HepG2 (cell line): Measurements from ENCODE around the gene IFNA1. TPM values are rescaled to one million over a fixed set of nuclear protein-coding genes. Genes with fewer than 3 reads are reported as not detected.
"Not testable (repeated sequence)": the region's sequence is repeated elsewhere in the genome, so short reads cannot be mapped to it uniquely, and the experiment has no call there.

Source experiments
- ATAC-seq: fragments of 200-7000 bp; cut with Tn5 transposase; 3 replicates; pipeline ENCODE4 v1.9.1; 2020; ENCODE audit warnings: mild to moderate bottlenecking, moderate library complexity
- BruUV-seq: library from RNA; stranded (reverse); fragments of 400-500 nt; replicated peaks from 2 replicates; lab custom pipeline; 2021; lab: Mats Ljungman, UMichigan
- CTCF ChIA-PET: fragments of 300-600 bp; formaldehyde crosslinking; extraction: SDS; loops from one replicate; lab custom pipeline; 2021; ENCODE audit warnings: low total read pairs, inconsistent platforms, low intra/inter-chr PET ratio; lab: Yijun Ruan, JAX
- POLR2A ChIA-PET: fragments of 350-600 bp; sonication (Branson Sonifier 250); formaldehyde crosslinking; loops from one replicate; lab custom pipeline; 2020; ENCODE audit warnings: antibody characterized with exemption, inconsistent platforms; lab: Yijun Ruan, JAX
- DNase-seq: peaks from one replicate; pipeline ENCODE4 v3.0.0-alpha.2; 2015; ENCODE audit warnings: low spot score
- FAIRE-seq: peaks from 3 replicates; lab custom pipeline; 2011; peaks lifted over from hg19 to GRCh38; lab: Jason Lieb, UNC
- H2AFZ ChIP-seq: one replicate; pipeline ENCODE4 v1.6.1; 2011; ENCODE audit warnings: low read length, inconsistent platforms
- H3K27ac ChIP-seq: fragments of 300-600 bp; 3 replicates; pipeline ENCODE4 v1.8.0; 2011; ENCODE audit warnings: mixed run types, mild to moderate bottlenecking, mixed read lengths, low read length, inconsistent platforms; ENCODE audit not compliant: insufficient read depth; ENCODE audit errors: extremely low read length
- H3K27me3 ChIP-seq, 2 experiments: fragments of 200-600 bp in 1 of 2; 2 replicates in 1 of 2; 3 replicates in 1 of 2; pipeline versions ENCODE4 v1.6.0 to v1.8.0; 2011; ENCODE audit warnings: low read length in 2 of 2, mild to moderate bottlenecking in 2 of 2, moderate library complexity in 2 of 2, inconsistent platforms in 1 of 2; ENCODE audit not compliant: insufficient read depth in 2 of 2, control insufficient read depth in 1 of 2
- H3K36me3 ChIP-seq, 2 experiments: fragments of 200-600 bp in 1 of 2; replicated peaks in 1 of 2; 2 replicates in 1 of 2; 3 replicates in 1 of 2; pipeline versions ENCODE4 v1.5.1 to v1.8.0; 2011; ENCODE audit warnings: low read length in 2 of 2, inconsistent platforms in 1 of 2; ENCODE audit not compliant: insufficient read depth in 2 of 2, control insufficient read depth in 1 of 2
- H3K4me1 ChIP-seq: 2 replicates; pipeline ENCODE4 v1.5.1; 2012; ENCODE audit warnings: low read length, inconsistent platforms; ENCODE audit not compliant: insufficient read depth
- H3K4me2 ChIP-seq: 2 replicates; pipeline ENCODE4 v1.6.0; 2011; ENCODE audit warnings: low read depth, low read length, inconsistent platforms
- H3K4me3 ChIP-seq, 3 experiments: fragments of 200-600 bp in 1 of 3; sonication (generic), shearing (Covaris generic) in 1 of 3; replicated peaks in 1 of 3; 2 replicates each; pipeline ENCODE4 v1.5.1; 2011 to 2016; ENCODE audit warnings: low read length in 3 of 3, inconsistent platforms in 2 of 3, low read depth in 2 of 3, mild to moderate bottlenecking in 2 of 3, control low read depth in 1 of 3, mixed read lengths in 1 of 3; ENCODE audit not compliant: insufficient read depth in 1 of 3
- H3K79me2 ChIP-seq: one replicate; pipeline ENCODE4 v1.6.1; 2011; ENCODE audit warnings: low read length, inconsistent platforms; ENCODE audit not compliant: insufficient read depth
- H3K9ac ChIP-seq: 2 replicates; pipeline ENCODE4 v1.6.0; 2011; ENCODE audit warnings: mild to moderate bottlenecking, low read depth, low read length, inconsistent platforms; ENCODE audit not compliant: insufficient read depth
- H3K9me3 ChIP-seq: 2 replicates; pipeline ENCODE4 v1.5.1; 2012; ENCODE audit warnings: mild to moderate bottlenecking, low read length
- H4K20me1 ChIP-seq: 2 replicates; pipeline ENCODE4 v1.6.0; 2011; ENCODE audit warnings: inconsistent platforms, mild to moderate bottlenecking, low read length, moderate library complexity; ENCODE audit not compliant: insufficient read depth
- CBX2 ChIP-seq, 2 experiments: fragments of 200-600 bp in 1 of 2; sonication (generic); formaldehyde crosslinking in 1 of 2; IDR thresholded peaks; 2 replicates each; pipeline versions ENCODE4 v1.7.0 to v1.8.1; 2018 to 2022; ENCODE audit warnings: low read depth in 2 of 2, low read length in 1 of 2, mild to moderate bottlenecking in 1 of 2, missing genetic modification reagents in 1 of 2
- ELF1 ChIP-seq: sonication (generic); formaldehyde crosslinking; IDR thresholded peaks from 2 replicates; pipeline ENCODE4 v1.4.0; 2020; ENCODE audit warnings: missing genetic modification reagents
- ETV5 ChIP-seq: IDR thresholded peaks from 2 replicates; pipeline ENCODE4 v1.6.1; 2018; ENCODE audit warnings: missing biosample characterization, missing genetic modification reagents, inconsistent platforms, borderline replicate concordance
- FOXC1 ChIP-seq: sonication (generic); formaldehyde crosslinking; IDR thresholded peaks from 2 replicates; pipeline ENCODE4 v1.8.0; 2022; ENCODE audit warnings: mild to moderate bottlenecking, missing genetic modification reagents, borderline replicate concordance
- KAT2B ChIP-seq: fragments of 150-350 bp; IDR thresholded peaks from 2 replicates; pipeline ENCODE4 v1.6.1; 2014; ENCODE audit warnings: low read depth, low read length, borderline replicate concordance
- NONO ChIP-seq, 2 experiments: fragments of 450-650 bp in 1 of 2; sonication (generic) in 1 of 2; formaldehyde crosslinking in 1 of 2; IDR thresholded peaks in 1 of 2; conservative IDR thresholded peaks in 1 of 2; 2 replicates each; pipeline versions ENCODE4 v1.6.1 to v1.8.0; 2017 to 2022; ENCODE audit warnings: mild to moderate bottlenecking in 1 of 2, missing genetic modification reagents in 1 of 2, moderate library complexity in 1 of 2
- RBAK ChIP-seq: sonication (generic); formaldehyde crosslinking; IDR thresholded peaks from 2 replicates; pipeline ENCODE4 v1.5.1; 2020; ENCODE audit warnings: mild to moderate bottlenecking, missing genetic modification reagents
- RFX5 ChIP-seq: IDR thresholded peaks from 2 replicates; pipeline ENCODE4 v1.6.1; 2011; ENCODE audit warnings: low read depth, low read length, improper control_type of control experiment
- TSC22D2 ChIP-seq: sonication (generic); formaldehyde crosslinking; IDR thresholded peaks from 2 replicates; pipeline ENCODE4 v1.5.1; 2020; ENCODE audit warnings: missing genetic modification reagents, mild to moderate bottlenecking, borderline replicate concordance
- ZBTB44 ChIP-seq: sonication (generic); formaldehyde crosslinking; IDR thresholded peaks from 2 replicates; pipeline ENCODE4 v1.4.0; 2020; ENCODE audit warnings: missing genetic modification reagents
- ZFAT ChIP-seq: sonication (generic); formaldehyde crosslinking; conservative IDR thresholded peaks from 2 replicates; pipeline ENCODE4 v1.8.1; 2023; ENCODE audit warnings: missing genetic modification reagents, inconsistent platforms
- ZFP62 ChIP-seq: sonication (generic); formaldehyde crosslinking; IDR thresholded peaks from 2 replicates; pipeline ENCODE4 v1.4.0; 2020; ENCODE audit warnings: missing genetic modification reagents
- ZNF253 ChIP-seq: sonication (generic); formaldehyde crosslinking; IDR thresholded peaks from 2 replicates; pipeline ENCODE4 v1.8.0; 2022; ENCODE audit warnings: mild to moderate bottlenecking, missing genetic modification reagents, borderline replicate concordance
- ZNF800 ChIP-seq: sonication (generic); formaldehyde crosslinking; IDR thresholded peaks from 2 replicates; pipeline ENCODE4 v1.4.0; 2020; ENCODE audit warnings: missing genetic modification reagents
- ZSCAN12 ChIP-seq: sonication (generic); formaldehyde crosslinking; IDR thresholded peaks from 2 replicates; pipeline ENCODE4 v1.9.0; 2021; ENCODE audit warnings: mild to moderate bottlenecking, missing genetic modification reagents
- WGBS: methylation state at CpG from one replicate; pipeline ENCODE4 v1.1.6; 2017; ENCODE audit warnings: low lambda C conversion rate; 5-methylcytosine and 5-hydroxymethylcytosine counted together
- in situ Hi-C: cut with HindIII; loops from 2 replicates; pipeline ENCODE4 v1.10.0; 2017; ENCODE audit warnings: low pct_unique_long_range_greater_than_20kb; ENCODE audit not compliant: extremely low pct_ligation_motif_present
- intact Hi-C: fragments of 100-400 bp; cut with micrococcal nuclease; formaldehyde crosslinking; loops from one replicate; pipeline ENCODE4 v1.10.0; 2022; ENCODE audit not compliant: unreplicated experiment
- polyA plus RNA-seq, 8 experiments: library from polyadenylated mRNA; depleted of rRNA in 3 of 8; stranded (reverse) in 7 of 8; unstranded in 1 of 8; fragments of >200 nt; fragmentation: Illumina TruSeq in 4 of 8; extraction: Trizol in 4 of 8; gene quantifications; 2 replicates each; pipeline versions ENCODE4 v1.2.1 to v1.2.3, GENCODE V29; 2011 to 2016; ENCODE audit warnings: low read depth in 4 of 8, missing spikeins in 1 of 8, mixed read lengths in 1 of 8; ENCODE audit not compliant: insufficient read depth in 1 of 8
- total RNA-seq, 5 experiments: library from RNA; depleted of rRNA; stranded (reverse); fragments of >200 nt; fragmentation: Illumina TruSeq; extraction: Trizol; gene quantifications; 2 replicates each; pipeline ENCODE4 v1.2.3, GENCODE V29; 2016; ENCODE audit warnings: low read depth in 1 of 5

IFNA1 gene
- total and polyA plus RNA-seq, 2 of the 13 experiments (the other 11 are each of a cell fraction or from before 2014, with no cell fraction given): not detected

- intact Hi-C loops: no loop called here
- ChIA-PET POLR2A (no interaction called here), CTCF (no interaction called here)
- no peak overlapping the region for H2AFZ ChIP-seq
- no peak overlapping the region for H3K9ac ChIP-seq
- no peak for DNase-seq
- no peak overlapping the region for H3K27ac ChIP-seq
- no peaks in the 10 kb centered on the region for H3K27me3 ChIP-seq
- H4K20me1 ChIP-seq: no peaks in the 10 kb centered on the region
- no peaks in the 10 kb centered on the region for H3K4me1 ChIP-seq
- 25% methylated on average over 4 of the region's 4 CpGs for WGBS
- no TSS peak for BruUV-seq
- H3K36me3 ChIP-seq: no peaks in the 10 kb centered on the region
- FAIRE-seq: no peak
- no peak for ATAC-seq
- no peak overlapping the region for H3K4me2 ChIP-seq
- no peak overlapping the region for H3K4me3 ChIP-seq
- no peak for TF ChIP-seq ZBTB44 (CRISPR knock-in tag)
- no peak for TF ChIP-seq NONO (IDR thresholded peaks at IDR 0.05)
- no peak for TF ChIP-seq NONO (CRISPR knock-in tag; conservative IDR thresholded peaks at IDR 0.05)
- no peak for TF ChIP-seq ZNF800
- TF ChIP-seq RFX5: no peak
- no peak for TF ChIP-seq KAT2B
- TF ChIP-seq TSC22D2 (CRISPR knock-in tag): no peak
- no peak for TF ChIP-seq FOXC1 (CRISPR knock-in tag)
- no peak for TF ChIP-seq ELF1
- no peak for TF ChIP-seq ZNF253
- TF ChIP-seq ETV5 (CRISPR knock-in tag): no peak
- TF ChIP-seq ZSCAN12 (CRISPR knock-in tag): no peak
- no peak for TF ChIP-seq ZFAT (CRISPR knock-in tag)
- TF ChIP-seq ZFP62: no peak
- no peak for TF ChIP-seq CBX2 (IDR thresholded peaks at IDR 0.05; ENCODE audit: low read depth, low read length)
- no peak for TF ChIP-seq CBX2 (CRISPR knock-in tag; IDR thresholded peaks at IDR 0.05; ENCODE audit: low read depth)
- TF ChIP-seq RBAK (CRISPR knock-in tag): no peak
- no peaks in the 10 kb centered on the region for H3K79me2 ChIP-seq
- in situ Hi-C loops: no loop called here
- H3K9me3 ChIP-seq: no peaks in the 10 kb centered on the region
Observed at GRCh38 chr9:21443849-21444625, 3.8 kb downstream of the IFNA1 start.

- H3K4me2 ChIP-seq, H3K4me3 ChIP-seq, H3K4me1 ChIP-seq, FAIRE-seq, H3K9me3 ChIP-seq, H3K9ac ChIP-seq, DNase-seq, H3K27me3 ChIP-seq, H4K20me1 ChIP-seq, H3K79me2 ChIP-seq, BruUV-seq, ATAC-seq, H2AFZ ChIP-seq, in situ Hi-C loops, POLR2A ChIA-PET, H3K27ac ChIP-seq, H3K36me3 ChIP-seq, intact Hi-C loops, CTCF ChIA-PET: not testable (repeated sequence)
- 8% methylated on average over 5 of the region's 5 CpGs for WGBS
Observed at GRCh38 chr9:21449312-21449711, 9.1 kb downstream of the IFNA1 start.
